Omental fat pad (tissue), 4 donors: ENCODE data around the gene PTPN9. TPM values are rescaled to one million over a fixed set of nuclear protein-coding genes. Genes with fewer than 3 reads are reported as not detected.
"Not testable (repeated sequence)": the region's sequence is repeated elsewhere in the genome, so short reads cannot be mapped to it uniquely, and the experiment has no call there.

Experiments used
- ATAC-seq: fragments of 150-250 bp; one replicate; pipeline ENCODE4 v1.9.1; 2016; ENCODE audit warnings: mild to moderate bottlenecking, moderate library complexity; ENCODE audit not compliant: low FRiP score
- DNase-seq: peaks from one replicate; pipeline ENCODE4 v3.0.0-alpha.2; 2019; ENCODE audit warnings: low spot score
- total RNA-seq, 4 donors: library from RNA; depleted of rRNA; stranded (reverse); fragments of >200 nt; gene quantifications; one replicate each; pipeline ENCODE4 v1.1.0, GENCODE V29; 2016
- TF ChIP-seq, protein P1 (sequence below), 3 donors: fragments of 450-650 bp; IDR thresholded peaks; one replicate each; pipeline ENCODE4 v1.5.1; 2016 to 2017; ENCODE audit warnings: antibody characterized with exemption in 3 of 3, mild to moderate bottlenecking in 3 of 3, moderate library complexity in 2 of 3

Gene PTPN9
- total RNA-seq, 4 donors from 2014 or later, result 12.4 to 18.9 (median 16.1) TPM

DNA sequence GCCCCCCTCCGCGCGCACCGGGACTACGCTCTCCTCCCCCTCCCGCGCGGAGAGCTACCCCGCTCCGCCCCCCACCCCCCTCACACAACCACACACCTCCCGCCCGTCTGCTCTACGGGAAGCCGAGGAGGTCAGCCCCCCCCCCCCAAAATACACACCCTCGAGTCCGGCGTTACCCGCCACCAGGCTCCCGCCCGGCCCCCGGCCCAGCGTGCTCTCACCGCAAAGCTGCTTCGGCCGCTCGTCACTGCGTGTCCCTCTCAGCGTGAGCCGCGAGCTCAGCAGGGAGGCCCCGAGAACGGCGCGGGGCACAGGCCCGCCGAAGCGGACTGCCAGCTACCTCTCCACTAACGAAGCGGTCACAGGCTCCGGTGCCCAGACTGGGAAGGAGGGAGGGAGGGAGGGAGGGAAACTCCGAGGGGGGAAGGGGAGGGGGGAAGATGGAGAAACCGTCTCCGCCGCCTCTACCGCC lies 127.9 kb downstream of the PTPN9 start:
- no peak for ATAC-seq

DNA sequence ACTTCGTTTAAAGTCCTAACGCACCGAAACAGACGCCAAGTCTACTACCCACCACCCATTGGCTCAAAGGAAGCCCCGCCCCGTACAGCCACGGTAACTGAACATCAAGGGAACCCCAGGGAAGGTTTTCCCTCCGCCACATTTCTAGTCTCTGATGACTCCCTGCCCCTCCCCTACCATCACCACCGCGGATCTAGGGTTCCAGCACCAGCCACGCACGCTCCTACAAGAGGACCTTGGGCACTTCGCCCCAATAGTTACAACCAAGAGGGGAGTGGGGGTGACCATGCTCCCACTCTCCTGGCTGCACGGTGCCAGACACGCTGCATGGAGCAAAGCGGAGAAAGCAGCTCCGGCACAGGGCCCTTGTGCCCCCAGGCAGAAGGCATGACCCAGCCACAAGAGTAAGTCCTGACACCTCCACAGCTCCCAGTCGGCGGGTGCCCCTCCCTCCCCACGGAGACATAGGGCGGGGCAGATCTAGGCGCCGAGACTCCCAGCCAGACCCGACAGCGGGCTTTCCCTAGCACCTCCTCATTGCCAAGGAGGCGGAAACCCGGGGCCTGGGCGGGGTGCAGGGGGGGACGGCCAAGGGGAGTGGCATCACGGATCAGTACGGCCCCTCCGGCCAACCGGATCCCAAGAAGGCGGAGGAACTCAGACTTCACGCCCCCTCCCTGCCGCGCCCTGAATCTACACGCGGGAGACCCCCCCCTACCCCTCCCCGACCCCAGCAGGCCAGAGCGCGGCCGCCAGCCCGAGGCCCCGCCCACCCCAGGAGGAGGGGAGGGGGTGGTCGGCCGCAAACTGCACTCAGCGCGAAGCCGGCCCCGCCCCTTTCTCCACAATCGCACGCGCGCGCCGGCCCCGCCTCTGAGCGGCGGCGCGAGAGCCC lies 128.6 kb downstream of the PTPN9 start:
- peak; percentile 55 for ATAC-seq
- peak; percentile 86 for DNase-seq
- TF ChIP-seq, protein P1, sequence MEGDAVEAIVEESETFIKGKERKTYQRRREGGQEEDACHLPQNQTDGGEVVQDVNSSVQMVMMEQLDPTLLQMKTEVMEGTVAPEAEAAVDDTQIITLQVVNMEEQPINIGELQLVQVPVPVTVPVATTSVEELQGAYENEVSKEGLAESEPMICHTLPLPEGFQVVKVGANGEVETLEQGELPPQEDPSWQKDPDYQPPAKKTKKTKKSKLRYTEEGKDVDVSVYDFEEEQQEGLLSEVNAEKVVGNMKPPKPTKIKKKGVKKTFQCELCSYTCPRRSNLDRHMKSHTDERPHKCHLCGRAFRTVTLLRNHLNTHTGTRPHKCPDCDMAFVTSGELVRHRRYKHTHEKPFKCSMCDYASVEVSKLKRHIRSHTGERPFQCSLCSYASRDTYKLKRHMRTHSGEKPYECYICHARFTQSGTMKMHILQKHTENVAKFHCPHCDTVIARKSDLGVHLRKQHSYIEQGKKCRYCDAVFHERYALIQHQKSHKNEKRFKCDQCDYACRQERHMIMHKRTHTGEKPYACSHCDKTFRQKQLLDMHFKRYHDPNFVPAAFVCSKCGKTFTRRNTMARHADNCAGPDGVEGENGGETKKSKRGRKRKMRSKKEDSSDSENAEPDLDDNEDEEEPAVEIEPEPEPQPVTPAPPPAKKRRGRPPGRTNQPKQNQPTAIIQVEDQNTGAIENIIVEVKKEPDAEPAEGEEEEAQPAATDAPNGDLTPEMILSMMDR (IDR thresholded peaks at IDR 0.05), result no peak

More for the DNA sequence above, 127.9 kb downstream of the PTPN9 start:
- DNase-seq, result peak; percentile 25
- TF ChIP-seq, protein P1 (IDR thresholded peaks at IDR 0.05), result no peak

- TF ChIP-seq, protein P1 (IDR thresholded peaks at IDR 0.05), result no peak
- no peak for DNase-seq
- ATAC-seq, result no peak
These were observed 129.4 kb downstream of the PTPN9 start for GRCh38 chr15:75449585-75450306.

GRCh38 chr15:75448171-75448570 lies 130.9 kb downstream of the PTPN9 start:
- not testable (repeated sequence) for ATAC-seq, DNase-seq

DNA sequence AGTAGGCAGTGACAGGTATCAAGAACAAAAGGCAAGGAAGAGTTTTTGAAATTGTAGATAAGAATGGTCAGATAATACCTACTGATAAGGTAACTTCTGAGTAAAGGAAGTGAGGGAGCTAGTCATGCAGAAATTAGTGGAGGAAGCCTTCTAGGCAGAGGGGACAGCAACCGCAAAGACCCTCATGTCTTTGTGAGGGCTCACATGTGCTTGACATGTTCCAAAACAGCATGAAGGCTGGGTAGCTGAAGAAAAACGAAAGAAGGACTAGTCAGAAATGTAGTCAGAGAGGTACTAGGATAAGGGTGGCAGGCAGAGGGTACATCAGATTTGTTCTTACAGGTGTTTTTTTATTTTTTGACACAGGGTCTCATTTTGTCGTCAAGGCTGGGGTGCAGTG lies 133.0 kb downstream of the PTPN9 start:
- no peak for ATAC-seq
- no peak for DNase-seq
- TF ChIP-seq, protein P1 (IDR thresholded peaks at IDR 0.05), result no peak

GRCh38 chr15:75445324-75445723 lies 133.8 kb downstream of the PTPN9 start:
- not testable (repeated sequence) for ATAC-seq, DNase-seq

DNA sequence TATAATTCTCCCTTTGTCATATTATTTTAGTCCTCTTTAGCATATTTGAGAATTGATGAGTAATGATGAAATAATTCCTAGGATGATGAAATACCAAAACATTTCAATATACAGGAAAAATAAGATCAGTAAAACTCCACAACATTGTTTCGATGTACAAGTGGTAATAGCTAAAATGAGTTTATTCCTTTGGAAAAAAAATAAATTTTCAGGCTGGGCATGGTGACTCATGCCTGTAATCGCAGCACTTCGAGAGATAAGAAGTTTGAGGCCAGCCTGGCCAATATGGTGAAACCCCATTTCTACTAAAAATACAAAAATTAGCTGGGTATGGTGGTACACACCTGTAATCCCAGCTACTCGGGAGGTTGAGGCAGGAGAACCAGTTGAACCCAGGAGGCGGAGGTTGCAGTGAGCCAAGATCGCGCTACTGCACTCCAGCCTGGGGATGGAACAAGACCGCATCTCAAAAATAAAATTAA lies 135.1 kb downstream of the PTPN9 start:
- DNase-seq, ATAC-seq: not testable (repeated sequence)

- no peak for ATAC-seq
- no peak for DNase-seq
- TF ChIP-seq, protein P1 (IDR thresholded peaks at IDR 0.05), result no peak
These were observed 141.4 kb downstream of the PTPN9 start for GRCh38 chr15:75437721-75438120.
